T-helper 22 cell (primary cell): Measurements from ENCODE around the gene DUSP23.

Experiments used
- DNase-seq: peaks from one replicate; pipeline ENCODE4 v3.0.0-alpha.2; 2020; ENCODE audit warnings: low read depth

DUSP23 gene

DNA sequence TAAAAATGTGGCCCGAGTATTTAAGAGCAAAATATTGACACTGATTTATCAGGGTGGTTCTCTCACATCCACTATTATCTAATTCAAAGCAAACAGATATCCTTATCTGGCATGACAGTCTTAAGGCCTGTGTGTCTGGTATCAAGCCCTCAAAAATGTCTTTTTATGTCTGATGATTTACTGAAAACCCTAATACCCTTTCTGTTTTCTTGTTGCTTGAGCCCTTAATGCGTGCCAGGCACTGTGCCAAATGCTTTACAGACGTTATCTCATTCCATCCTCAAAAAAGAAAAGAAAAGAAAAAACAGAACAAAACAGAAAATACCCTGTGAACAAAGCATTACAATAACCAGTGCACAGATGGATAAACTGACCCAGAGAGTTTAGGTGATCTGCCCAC, 5.7 kb downstream of the DUSP23 start:
- DNase-seq: no peak

DNA sequence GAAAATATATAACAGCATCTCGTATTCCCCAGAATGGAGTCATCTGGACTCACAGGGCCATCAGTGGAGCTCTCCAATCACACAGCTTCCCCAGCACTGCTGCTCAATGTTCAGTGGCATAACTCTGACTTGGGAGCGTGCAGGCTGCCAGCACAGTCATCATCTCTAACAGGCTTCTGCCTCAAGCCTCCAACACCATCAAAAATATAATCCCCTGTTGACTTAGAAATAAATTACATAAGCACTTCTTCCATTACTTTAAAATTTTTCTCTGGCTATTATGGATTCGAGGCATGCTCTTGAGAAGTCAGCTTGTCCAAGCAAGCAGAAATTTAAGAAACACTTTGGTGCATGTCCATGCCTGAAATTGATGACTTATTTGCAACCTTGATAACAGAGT, 6.2 kb downstream of the DUSP23 start:
- no peak for DNase-seq

DNA sequence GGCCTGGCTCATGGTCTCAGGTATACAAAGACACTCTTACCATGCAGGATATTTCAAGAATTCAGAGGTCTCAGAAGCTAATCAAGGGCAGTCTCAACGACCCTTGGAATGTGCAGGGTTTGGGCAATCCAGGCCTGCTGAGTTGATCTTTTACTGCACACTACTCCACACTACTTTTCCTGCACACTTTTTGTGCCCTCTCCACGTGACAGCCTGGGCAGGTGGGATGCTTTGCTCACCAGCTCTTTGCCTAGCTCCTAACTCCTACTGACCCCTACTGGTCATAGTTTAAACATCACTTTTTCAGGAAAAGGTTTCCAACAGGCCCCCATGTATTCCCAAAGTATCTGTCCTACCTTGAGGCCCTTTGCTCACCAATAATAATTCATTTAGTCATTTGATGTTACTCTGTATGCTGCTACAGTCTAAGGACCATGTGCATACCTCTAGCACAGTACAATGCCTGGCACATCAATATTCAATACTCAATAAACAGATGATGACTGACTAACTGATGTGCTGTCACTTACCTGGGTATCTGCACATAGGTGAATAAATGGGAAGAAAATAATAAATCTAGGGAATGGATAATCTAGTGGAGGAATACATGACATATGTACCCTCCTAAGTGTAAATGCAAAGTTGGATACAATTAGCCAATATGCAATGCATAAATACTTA, 9.6 kb downstream of the DUSP23 start:
- no peak for DNase-seq

DNA sequence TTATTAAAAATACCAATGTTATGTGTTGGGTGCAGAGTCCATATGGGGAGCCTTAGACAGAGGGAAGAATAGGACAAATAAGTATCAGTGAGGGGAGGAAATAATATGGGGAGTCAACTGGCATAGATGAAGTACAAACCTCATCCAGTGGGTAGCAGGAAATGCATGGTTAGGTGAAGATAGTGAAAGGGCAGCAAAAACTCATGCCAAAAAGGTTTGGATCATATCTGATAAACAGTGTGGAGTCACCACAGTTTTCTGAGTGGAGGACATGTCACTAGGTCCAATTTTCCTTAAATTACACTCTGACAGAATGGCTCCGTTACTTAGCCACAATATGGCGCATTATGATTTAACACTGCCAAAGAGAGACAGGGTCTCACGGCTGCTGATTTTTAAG, 10.3 kb downstream of the DUSP23 start:
- no peak for DNase-seq

DNA sequence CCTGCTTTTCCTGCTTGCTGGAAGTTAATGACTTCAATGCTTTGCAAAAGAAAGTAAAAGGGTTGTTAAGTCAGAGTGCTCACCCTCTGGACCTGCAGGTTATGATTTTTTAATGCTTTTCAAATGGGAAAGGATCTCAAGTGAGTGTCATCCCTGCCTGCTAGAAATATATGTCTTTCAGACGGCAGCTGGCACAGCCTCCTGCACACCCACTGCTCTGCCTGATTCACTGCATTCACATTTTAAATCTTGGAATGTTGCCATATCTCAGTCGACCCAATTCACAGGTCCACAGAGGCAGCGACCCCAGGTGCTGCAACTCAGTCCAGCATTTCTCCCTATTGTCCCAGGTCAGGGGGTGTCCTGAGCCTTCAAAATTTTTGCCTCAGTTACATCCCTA, 10.7 kb downstream of the DUSP23 start:
- DNase-seq: no peak

DNA sequence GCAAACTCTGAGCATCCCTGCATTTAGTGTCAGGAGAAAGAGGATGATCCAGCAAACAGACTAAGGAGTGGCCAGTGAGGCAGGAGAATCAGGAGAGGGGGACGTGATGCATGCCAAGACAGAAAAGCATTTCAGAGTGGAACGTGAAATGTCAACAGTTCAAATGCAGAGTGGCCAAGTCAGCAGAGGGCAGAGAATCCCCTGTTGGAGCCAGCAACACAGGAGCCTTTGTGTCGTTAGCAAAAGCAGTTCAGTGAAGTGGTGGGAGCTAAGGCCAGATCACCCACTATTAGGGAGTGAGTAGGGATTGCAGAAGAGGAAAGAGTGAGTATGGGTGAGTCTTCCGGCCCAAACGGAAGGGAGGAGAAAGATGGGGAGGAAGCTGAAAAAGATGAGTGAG, 14.8 kb downstream of the DUSP23 start:
- no peak for DNase-seq

DNA sequence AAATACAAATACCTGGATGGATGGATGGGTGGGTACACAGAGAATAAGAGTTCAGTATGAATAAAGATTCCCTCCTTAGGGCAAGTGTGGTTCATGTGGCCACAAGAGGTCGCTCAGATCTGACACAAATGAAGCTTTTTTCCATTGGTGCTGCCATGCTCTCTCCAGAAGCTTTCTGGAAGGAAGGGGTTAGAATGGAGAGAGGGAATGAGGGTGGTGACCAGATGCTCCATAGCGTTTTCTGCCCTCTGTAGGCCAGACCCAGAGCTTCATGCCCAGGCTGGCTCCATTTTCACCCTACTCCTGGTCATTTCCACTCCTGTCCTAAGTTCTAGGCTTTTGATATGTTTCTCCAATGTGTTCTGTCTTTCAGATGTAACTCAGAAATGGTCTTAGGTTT, 18.1 kb downstream of the DUSP23 start:
- DNase-seq: no peak

DNA sequence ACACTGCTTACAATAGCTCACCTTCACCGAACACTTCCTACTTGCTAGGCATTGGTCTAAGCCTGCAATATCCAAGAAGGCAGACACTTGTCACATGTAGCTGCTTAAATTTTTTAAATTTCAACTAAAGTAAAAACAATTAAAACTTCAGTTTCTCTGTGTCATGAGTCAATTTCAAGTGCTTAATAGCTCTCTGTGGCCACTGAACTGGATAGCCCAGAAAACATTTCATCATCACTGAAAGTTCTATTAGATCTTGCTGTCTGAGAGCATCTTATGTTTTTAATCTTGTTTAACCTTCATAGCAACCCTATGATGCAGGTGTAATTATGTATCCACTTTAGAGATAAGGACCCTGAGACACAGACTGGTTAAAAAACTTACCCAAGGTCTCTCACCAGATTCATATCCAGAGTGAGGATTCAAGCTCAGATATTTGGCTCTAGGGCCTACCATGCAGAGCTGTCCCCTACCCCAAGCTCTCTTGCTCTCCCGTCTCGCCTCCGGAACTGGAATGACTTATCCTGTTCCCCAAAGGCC, 18.8 kb downstream of the DUSP23 start:
- no peak for DNase-seq

DNA sequence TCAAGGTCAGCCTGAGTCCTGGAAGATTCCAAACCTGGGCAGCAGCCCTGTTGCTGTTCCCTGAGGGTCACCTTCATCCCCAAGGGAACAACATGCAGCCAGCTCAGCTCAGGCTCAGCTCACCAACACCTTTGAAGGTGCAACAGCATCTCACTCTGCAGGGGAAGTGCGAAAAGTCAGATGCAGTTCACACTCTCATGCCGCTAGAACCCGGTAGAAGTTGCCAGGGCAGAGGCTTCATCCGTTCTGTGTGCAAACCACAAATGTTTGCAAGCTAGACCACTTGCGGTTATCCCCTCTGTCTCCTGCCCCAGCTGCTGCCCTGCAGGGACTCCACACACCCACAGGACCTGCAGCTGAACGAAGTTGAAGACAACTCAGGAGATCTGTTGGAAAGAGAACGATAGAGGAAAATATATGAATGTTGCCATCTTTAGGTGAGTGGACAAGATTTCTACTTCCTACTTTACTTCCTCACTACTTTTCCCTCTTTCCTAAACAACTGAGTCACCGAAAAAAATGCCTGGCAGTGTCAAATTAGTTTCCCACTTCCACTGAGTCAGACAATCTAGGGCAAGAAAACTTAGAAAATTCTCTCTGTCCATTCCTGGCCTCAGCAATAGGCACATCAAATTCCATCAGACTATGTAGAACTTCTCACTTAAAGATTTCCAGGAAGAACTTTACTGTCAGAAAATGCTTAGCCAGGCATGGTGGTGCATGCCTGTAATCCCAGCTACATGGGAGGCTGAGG, 19.6 kb downstream of the DUSP23 start:
- DNase-seq: no peak

DNA sequence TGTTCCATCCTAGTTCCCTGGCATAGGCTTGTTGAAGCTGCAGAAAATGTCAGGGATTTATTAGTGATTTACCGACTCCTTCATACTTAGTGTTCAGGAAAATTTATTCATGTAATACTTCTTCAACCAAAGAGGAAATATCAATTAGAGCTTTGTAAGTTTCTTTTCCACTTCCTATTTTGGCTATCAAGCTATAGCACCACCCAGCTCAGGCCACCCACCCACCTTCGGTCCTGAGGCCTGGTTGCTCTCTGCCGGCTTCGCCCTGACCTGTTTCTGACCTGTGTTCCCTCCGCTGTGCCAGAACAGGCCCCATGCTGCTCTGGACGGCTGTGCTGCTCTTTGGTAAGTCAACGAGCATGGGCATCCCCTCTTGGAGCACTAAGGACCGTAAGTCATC, 21.3 kb downstream of the DUSP23 start, which contains the start of gene FCRL6:
TSS of gene FCRL6 (plus strand) at position 250 of the 400 bp plus-strand sequence. CDS start at position 315, 65 bp downstream.
- no peak for DNase-seq

DNA sequence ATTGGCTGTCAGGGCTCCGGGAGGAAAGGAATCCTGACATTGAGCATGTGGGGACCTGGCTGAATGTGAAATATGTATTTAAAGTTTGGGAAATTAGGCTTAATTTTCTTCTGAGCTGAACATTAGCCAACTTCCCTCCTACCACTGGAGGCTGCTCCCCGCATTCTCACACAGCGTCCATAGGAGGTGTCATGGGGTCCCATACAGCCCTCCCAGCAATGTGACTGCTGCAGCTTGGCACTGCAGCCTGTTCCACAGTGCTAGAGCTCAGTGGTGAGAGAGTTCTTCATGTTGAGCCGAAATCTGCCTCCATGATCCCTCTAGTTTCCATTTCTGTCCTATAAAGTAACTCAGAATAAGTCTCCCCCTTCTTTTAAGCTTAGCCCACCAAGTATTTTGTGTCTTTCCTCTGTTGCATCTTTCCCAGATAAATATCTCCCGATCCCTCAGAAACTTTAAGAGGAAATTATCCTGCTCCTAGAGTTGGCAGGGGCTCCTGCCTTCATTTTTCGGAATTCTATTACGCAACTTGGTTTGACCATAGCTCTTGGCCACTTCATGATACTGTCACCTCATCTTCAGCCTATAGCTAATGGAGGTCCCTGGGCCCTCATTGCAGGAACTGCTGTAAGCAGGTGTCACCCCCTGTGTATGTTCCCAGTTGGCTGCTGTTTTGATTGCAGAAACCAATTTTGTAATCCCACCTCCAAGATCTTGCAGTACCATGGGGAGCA, 23.4 kb downstream of the DUSP23 start:
- DNase-seq: no peak

DNA sequence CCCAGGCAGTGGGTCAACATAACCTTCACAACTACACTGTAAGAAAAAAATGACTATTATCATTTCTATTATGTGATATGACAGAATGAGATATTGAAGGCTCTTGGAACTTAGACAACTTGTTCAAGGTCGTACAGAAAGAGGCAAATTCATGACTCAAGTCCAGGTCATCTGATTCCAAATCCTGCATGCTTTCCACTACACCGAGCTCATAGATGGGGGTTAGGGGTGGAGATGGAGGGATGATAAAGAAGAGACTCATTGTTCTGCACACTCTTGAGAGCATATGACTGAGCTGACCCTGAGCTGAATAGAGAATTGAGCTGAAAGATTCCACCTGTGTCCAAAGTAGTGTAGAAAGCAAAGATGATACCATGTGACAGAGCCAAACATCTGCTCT, 24.2 kb downstream of the DUSP23 start:
- DNase-seq: no peak

DNA sequence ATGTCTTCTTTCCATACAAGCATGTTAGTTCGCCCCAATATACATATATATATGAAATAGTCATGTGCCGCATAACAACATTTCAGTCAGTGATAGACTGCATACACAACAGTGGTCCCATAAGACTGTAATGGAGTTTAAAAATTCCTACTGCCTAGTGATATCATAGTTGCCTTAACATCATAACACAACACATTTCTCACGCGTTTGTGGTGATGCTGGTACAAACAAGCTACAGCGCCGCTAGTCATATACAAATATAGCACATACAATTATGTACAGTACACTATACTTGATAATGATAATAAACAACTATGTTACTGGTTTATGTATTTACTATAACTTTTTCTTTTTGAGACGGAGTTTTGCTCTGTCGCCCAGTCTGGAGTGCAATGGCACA, 35.2 kb downstream of the DUSP23 start:
- no peak for DNase-seq

DNA sequence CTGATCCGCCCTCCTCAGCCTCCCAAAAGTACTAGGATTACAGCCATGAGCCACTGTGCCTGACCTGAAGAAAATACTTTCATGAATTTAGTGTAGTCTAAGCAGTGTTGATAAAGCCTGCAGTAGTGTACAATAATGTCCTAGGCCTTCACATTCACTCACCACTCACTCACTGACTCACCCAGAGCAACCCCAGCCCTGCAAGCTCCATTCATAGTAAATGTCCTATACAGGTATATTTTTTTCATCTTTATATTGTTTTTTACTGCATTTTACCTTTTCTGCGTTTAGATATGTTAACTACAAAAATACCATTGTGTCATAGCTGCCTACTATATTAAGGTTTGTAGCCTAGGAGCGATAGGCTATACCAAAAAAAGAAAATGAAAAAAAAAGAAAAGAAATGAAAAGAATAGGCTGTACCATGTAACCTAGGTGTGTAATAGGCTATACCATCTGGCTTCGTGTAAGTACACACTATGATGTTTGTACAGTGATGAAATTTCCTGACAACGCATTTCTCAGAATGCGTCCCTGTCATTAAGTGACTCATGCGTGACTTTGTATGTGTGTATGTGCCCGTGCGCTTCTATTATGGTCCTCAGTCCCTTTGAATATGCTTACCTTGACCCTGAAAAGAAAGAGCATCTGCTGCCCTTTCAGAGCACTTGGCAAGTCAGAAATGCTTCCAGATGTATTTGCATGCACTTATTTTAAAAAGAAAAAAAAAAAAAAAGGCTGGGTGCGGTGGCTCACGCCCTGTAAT, 36.7 kb downstream of the DUSP23 start:
- DNase-seq: no peak

DNA sequence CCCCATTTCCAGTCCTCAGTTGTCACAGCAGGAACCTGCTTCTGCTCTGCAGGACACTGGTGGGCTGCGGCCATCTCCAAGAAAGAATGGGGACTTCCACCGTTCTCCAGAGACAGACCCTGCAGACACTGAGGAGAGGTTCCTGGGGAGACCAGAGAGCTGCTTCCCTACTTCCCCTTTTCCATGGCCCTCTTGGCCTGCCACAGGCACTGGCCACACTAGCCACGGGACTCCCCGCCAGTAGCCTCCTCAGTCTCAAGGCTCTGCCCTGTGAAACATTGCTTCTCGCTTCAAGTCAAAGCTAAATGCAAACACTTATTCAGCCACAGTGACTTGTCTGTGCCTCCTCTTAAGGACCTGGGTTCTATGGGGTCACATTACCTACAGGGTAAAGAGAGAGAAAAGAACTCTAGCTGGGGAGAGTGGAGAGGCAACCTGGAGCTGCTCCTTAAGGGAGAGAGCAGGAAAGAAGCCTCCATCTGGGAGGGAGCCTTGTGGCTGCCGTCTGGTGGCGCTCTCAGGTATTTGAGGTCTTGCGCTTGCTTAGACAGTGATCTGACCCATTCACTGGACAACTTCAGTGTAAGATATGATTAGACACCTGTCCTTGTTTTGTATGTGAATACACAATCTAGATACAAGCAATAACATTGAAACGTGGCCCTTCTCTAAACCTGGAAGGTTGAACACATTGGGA, 40.6 kb downstream of the DUSP23 start:
- DNase-seq: no peak

DNA sequence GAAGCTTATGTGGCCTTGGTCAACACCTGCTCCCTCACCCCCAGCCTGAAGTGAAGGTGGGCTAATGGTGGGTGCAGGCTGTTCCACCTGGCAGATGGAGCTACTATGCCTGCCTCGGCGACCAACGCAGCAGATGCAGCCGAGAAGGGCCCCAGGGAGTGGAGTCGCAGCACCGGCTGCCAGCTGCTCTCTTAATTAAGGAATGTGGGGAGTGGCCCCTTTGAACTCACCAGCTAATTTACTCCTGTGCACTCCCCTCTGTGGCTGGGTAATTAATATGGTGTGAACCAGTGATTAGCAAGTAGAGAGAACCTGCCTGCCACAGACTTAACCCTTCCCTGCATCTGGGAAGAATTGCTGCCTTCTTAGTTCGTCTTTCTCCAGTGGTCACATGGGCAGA, 42.6 kb downstream of the DUSP23 start:
- no peak for DNase-seq

DNA sequence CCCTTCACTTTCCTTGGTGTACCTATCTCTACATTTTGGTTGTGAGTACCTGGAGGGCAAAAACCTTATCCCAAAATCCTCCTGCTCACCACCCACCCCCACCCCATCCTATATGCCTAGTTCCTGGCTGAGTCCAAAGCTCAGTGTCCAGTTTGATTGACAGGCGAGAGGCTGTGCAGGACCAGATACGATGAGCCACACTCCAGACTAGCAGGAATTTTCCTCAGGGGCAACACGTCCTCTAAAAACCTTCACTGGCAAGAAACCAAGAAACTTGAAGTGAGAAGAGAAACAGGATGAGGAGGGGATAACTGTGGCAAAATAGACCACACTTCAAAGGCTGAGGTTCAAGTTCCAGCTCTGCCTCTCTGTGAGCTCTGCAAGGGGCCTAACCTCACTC, 44.8 kb downstream of the DUSP23 start:
- no peak for DNase-seq

DNA sequence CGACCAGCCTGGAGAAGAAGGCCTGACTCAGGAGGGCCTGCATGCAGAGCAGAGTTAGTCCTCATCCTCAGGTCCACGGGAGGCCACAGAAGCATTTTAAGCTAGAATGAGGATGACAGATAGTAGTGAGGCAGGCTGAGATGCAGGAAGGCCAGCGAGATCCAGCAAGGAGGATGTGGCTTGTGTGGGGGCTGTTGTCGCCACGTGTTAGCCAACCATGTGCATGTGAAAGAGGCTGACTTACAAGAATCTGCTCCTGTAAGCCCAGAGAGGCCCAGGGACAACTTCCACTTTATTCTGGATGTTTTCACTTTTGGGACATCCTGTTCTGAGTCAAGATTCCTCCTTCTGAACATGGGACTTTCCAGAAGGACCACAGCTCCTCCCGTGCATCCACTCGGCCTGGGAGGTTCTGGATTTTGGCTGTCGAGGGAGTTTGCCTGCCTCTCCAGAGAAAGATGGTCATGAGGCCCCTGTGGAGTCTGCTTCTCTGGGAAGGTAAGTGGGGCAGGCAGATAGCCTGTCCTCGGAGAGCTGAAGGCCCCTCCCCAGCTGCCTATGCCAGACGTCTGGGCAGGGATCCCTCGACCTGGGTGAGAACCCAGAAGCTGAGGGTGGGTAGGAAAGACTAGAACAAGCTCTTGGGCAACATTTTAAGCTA, 45.8 kb downstream of the DUSP23 start, which contains the start of gene SLAMF8:
TSS of gene SLAMF8 (plus strand) at position 433 of the 661 bp plus-strand sequence. CDS start at position 459, 26 bp downstream.
- DNase-seq: no peak

DNA sequence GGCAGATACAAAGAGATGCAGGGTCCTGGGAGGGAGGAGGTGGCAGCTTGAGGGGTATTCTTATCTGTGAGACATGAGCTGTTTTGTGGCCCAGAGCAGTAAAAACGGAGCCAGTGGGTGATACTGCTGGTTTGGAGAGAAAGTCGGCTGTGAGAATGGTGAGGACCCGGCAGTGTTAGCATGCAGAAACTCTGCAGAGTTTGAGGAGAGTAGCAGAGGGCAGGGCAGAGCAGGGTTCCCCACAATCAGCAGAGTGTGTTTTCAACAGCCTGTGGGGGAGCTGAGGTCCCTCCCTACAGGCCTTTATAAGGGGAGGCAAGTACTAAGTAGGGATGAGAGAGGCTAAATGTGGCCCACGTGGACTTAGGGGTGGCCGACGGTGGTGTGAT, 46.3 kb downstream of the DUSP23 start:
- DNase-seq: no peak

DNA sequence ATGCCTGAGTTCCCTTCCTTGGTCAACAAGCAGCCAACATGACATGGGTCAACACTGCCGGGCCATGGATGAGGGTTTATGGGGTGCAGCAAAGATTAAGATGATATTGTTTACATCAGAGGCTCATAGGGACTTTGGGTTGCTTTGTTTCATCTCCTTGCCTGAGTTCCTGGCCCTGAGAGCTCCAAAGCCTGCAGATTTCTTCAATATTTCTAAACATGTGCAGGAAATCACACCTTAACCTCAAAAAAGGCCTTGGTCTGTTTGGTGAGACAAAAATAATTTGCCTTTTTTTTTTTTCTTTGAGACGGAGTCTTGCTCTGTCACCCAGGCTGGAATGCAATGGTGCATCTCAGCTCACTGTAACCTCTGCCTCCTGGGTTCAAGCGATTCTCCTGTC, 46.8 kb downstream of the DUSP23 start:
- DNase-seq: no peak

DNA sequence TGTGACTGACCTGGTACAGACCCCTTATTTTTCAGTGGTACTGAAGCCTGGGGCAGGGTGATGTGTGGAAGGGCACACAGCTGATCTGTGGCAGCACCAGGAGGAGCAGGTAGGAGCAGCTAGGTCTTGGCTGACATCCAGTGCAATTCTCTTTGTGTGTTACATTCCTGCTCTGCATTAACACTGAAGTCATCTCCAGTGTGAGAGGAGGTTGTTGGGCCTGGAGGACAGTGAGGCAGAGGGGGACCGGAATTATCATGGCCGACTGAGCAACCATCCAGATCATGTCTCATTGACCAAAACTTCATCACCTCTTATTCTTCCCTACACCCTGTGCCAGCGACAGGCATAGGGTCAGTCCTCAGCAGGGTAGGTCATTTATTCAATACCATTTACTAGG, 47.4 kb downstream of the DUSP23 start:
- DNase-seq: no peak
